ENCODE results near the gene BMX.

Gene BMX

GRCh38 chrX:15549189-15550012 lies 48.8 kb downstream of the BMX start:
- TF ChIP-seq ZNF8 (CRISPR knock-in tag; IDR thresholded peaks at IDR 0.05), result no peak
- no peak for TF ChIP-seq OSR1 (CRISPR knock-in tag; IDR thresholded peaks at IDR 0.05)
- no peak for TF ChIP-seq ARNTL (CRISPR knock-in tag; IDR thresholded peaks at IDR 0.05; ENCODE audit: borderline replicate concordance, low read depth)
- no peak for TF ChIP-seq TOX (CRISPR knock-in tag; IDR thresholded peaks at IDR 0.05; ENCODE audit: borderline replicate concordance)
- TF ChIP-seq RARB (CRISPR knock-in tag; IDR thresholded peaks at IDR 0.05), result no peak
- no peak for TF ChIP-seq CSRNP3 (CRISPR knock-in tag; IDR thresholded peaks at IDR 0.05)
- TF ChIP-seq BACH2 (CRISPR knock-in tag; IDR thresholded peaks at IDR 0.05; ENCODE audit: borderline replicate concordance), result no peak
- no peak for TF ChIP-seq GLIS3 (CRISPR knock-in tag; IDR thresholded peaks at IDR 0.05)
- TF ChIP-seq TCF4 (CRISPR knock-in tag; IDR thresholded peaks at IDR 0.05; ENCODE audit: borderline replicate concordance), result no peak
- no peak for TF ChIP-seq SNAI2 (CRISPR knock-in tag; IDR thresholded peaks at IDR 0.05)
- TF ChIP-seq CREB5 (CRISPR knock-in tag; IDR thresholded peaks at IDR 0.05; ENCODE audit: low read depth), result no peak
- no peak for ATAC-seq

GRCh38 chrX:15559227-15559626 lies 58.6 kb downstream of the BMX start:
- ATAC-seq, result no peak
- TF ChIP-seq ZFP3 (CRISPR knock-in tag; IDR thresholded peaks at IDR 0.05) (no peak), ZC3H10 (CRISPR knock-in tag; IDR thresholded peaks at IDR 0.05) (no peak), ZNF70 (CRISPR knock-in tag; IDR thresholded peaks at IDR 0.05) (no peak), ISL1 (CRISPR knock-in tag; IDR thresholded peaks at IDR 0.05) (no peak), TOX (CRISPR knock-in tag; IDR thresholded peaks at IDR 0.05; ENCODE audit: borderline replicate concordance) (no peak), CREB5 (CRISPR knock-in tag; IDR thresholded peaks at IDR 0.05; ENCODE audit: low read depth) (no peak), SNAI2 (CRISPR knock-in tag; IDR thresholded peaks at IDR 0.05) (no peak), POU6F1 (CRISPR knock-in tag; IDR thresholded peaks at IDR 0.05; ENCODE audit: borderline replicate concordance, low read depth) (no peak), CSRNP3 (CRISPR knock-in tag; IDR thresholded peaks at IDR 0.05) (no peak), GLIS3 (CRISPR knock-in tag; IDR thresholded peaks at IDR 0.05) (no peak), RARB (CRISPR knock-in tag; IDR thresholded peaks at IDR 0.05) (no peak), TCF4 (CRISPR knock-in tag; IDR thresholded peaks at IDR 0.05; ENCODE audit: borderline replicate concordance) (no peak), ESRRG (CRISPR knock-in tag; IDR thresholded peaks at IDR 0.05) (no peak), OSR1 (CRISPR knock-in tag; IDR thresholded peaks at IDR 0.05) (no peak), PATZ1 (CRISPR knock-in tag; IDR thresholded peaks at IDR 0.05; ENCODE audit: borderline replicate concordance) (no peak), BACH2 (CRISPR knock-in tag; IDR thresholded peaks at IDR 0.05; ENCODE audit: borderline replicate concordance) (no peak), ARNTL (CRISPR knock-in tag; IDR thresholded peaks at IDR 0.05; ENCODE audit: borderline replicate concordance, low read depth) (no peak), PPARA (CRISPR knock-in tag; IDR thresholded peaks at IDR 0.05; ENCODE audit: borderline replicate concordance) (no peak)

All from SK-N-SH treated with all-trans-retinoic acid at 6 μM for 48 hours (cell line).